HG02759 (cell line): Measurements from ENCODE around the gene ROR1.
"Not testable (repeated sequence)": the region's sequence is repeated elsewhere in the genome, so short reads cannot be mapped to it uniquely, and the experiment has no call there.

Source experiments
- ATAC-seq: cut with Tn5 transposase; IDR thresholded peaks from one replicate; pipeline ENCODE4 v1.9.1; 2021; ENCODE audit warnings: mild to moderate bottlenecking, moderate library complexity; ENCODE audit not compliant: unreplicated experiment

Gene ROR1

GRCh38 chr1:63821091-63822005 lies 47.5 kb downstream of the ROR1 start:
- no peak for ATAC-seq

- no peak for ATAC-seq
These were observed 48.7 kb downstream of the ROR1 start for GRCh38 chr1:63822540-63822939.

- ATAC-seq = no peak
These were observed 50.6 kb downstream of the ROR1 start for GRCh38 chr1:63824451-63824850.

- ATAC-seq = no peak
These were observed 51.3 kb downstream of the ROR1 start for GRCh38 chr1:63825111-63825510.

GRCh38 chr1:63826246-63826861 lies 52.5 kb downstream of the ROR1 start:
- ATAC-seq = not testable (repeated sequence)

- ATAC-seq = no peak
These were observed 53.8 kb downstream of the ROR1 start for GRCh38 chr1:63827411-63828321.

- peak; percentile 82 for ATAC-seq
These were observed 54.7 kb downstream of the ROR1 start for GRCh38 chr1:63828322-63829044.

- no peak for ATAC-seq
These were observed 55.8 kb downstream of the ROR1 start for GRCh38 chr1:63829349-63830327.

GRCh38 chr1:63831409-63831808 lies 57.6 kb downstream of the ROR1 start:
- ATAC-seq = no peak

GRCh38 chr1:63833363-63834119 lies 59.7 kb downstream of the ROR1 start:
- ATAC-seq = no peak

GRCh38 chr1:63835128-63835527 lies 61.3 kb downstream of the ROR1 start:
- ATAC-seq = no peak

GRCh38 chr1:63836374-63836773 lies 62.6 kb downstream of the ROR1 start:
- ATAC-seq = no peak

- no peak for ATAC-seq
These were observed 63.0 kb downstream of the ROR1 start for GRCh38 chr1:63836830-63837229.

GRCh38 chr1:63843010-63843409 lies 69.2 kb downstream of the ROR1 start:
- no peak for ATAC-seq

- ATAC-seq = no peak
These were observed 70.1 kb downstream of the ROR1 start for GRCh38 chr1:63843884-63844283.

GRCh38 chr1:63845346-63845745 lies 71.5 kb downstream of the ROR1 start:
- no peak for ATAC-seq

- ATAC-seq = no peak
These were observed 73.6 kb downstream of the ROR1 start for GRCh38 chr1:63847308-63847910.

GRCh38 chr1:63848733-63849132 lies 74.9 kb downstream of the ROR1 start:
- ATAC-seq = no peak
